Neural cell (in vitro differentiated cells): ENCODE measurements around the gene CHD2.

Experiments used
- EZH2 ChIP-seq: fragments of 200-600, 300-800 bp; shearing (Covaris generic), sonication (generic); IDR thresholded peaks from 2 replicates; pipeline ENCODE4 v1.6.1; 2014; ENCODE audit warnings: antibody characterized with exemption, low read length, borderline replicate concordance, mild to moderate bottlenecking; ENCODE audit not compliant: insufficient read depth, poor library complexity, severe bottlenecking
- RAD21 ChIP-seq: fragments of 450-650 bp; conservative IDR thresholded peaks from 2 replicates; pipeline ENCODE4 v1.6.1; 2014; ENCODE audit warnings: antibody characterized with exemption, mild to moderate bottlenecking, moderate library complexity
- TF ChIP-seq, protein P1 (sequence below): fragments of 450-650 bp; IDR thresholded peaks from 2 replicates; pipeline ENCODE4 v1.5.1; 2014; ENCODE audit warnings: antibody characterized with exemption, mild to moderate bottlenecking, moderate library complexity; ENCODE audit not compliant: poor library complexity, severe bottlenecking

- TF ChIP-seq EZH2: no peak
- TF ChIP-seq, protein P1, sequence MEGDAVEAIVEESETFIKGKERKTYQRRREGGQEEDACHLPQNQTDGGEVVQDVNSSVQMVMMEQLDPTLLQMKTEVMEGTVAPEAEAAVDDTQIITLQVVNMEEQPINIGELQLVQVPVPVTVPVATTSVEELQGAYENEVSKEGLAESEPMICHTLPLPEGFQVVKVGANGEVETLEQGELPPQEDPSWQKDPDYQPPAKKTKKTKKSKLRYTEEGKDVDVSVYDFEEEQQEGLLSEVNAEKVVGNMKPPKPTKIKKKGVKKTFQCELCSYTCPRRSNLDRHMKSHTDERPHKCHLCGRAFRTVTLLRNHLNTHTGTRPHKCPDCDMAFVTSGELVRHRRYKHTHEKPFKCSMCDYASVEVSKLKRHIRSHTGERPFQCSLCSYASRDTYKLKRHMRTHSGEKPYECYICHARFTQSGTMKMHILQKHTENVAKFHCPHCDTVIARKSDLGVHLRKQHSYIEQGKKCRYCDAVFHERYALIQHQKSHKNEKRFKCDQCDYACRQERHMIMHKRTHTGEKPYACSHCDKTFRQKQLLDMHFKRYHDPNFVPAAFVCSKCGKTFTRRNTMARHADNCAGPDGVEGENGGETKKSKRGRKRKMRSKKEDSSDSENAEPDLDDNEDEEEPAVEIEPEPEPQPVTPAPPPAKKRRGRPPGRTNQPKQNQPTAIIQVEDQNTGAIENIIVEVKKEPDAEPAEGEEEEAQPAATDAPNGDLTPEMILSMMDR: no peak
- TF ChIP-seq RAD21: no peak
Measured at GRCh38 chr15:92906563-92907081, 6.5 kb downstream of the CHD2 start.
